ENCODE data around the gene AHCTF1. TPM values are rescaled to one million over a fixed set of nuclear protein-coding genes. Genes with fewer than 3 reads are reported as not detected.
A peak's percentile ranks its signal among the peaks of the same experiment; 100 is the strongest.

The AHCTF1 gene
- total and polyA plus RNA-seq, 2 donors (not counting 1 experiment from before 2014, with no cell fraction given): 15.8 to 30.6 TPM

- Histone ChIP-seq H3K27me3 (ENCODE audit: control insufficient read depth, insufficient read depth, low read length) (no peaks in the 10 kb centered on the region), H3K9me3 (ENCODE audit: control insufficient read depth, insufficient read depth, low read depth, low read length) (no peaks in the 10 kb centered on the region), H3K79me2 (ENCODE audit: control insufficient read depth, insufficient read depth, low read length) (peaks cover 92% of the 10 kb centered on the region), H3K36me3 (ENCODE audit: control insufficient read depth, insufficient read depth, low read length) (peaks cover under 1% of the 10 kb centered on the region), H3K4me3 (replicated peaks in 1 of 4; ENCODE audit: control extremely low read depth in 1 of 4, insufficient read depth in 1 of 4, low read depth in 3 of 4, low read length in 4 of 4) (no peak overlapping the region), H3K4me1 (ENCODE audit: control insufficient read depth, extremely low read depth, insufficient read depth, low read length) (no peaks in the 10 kb centered on the region), H3K27ac (ENCODE audit: insufficient read depth, low read length) (no peak overlapping the region), H4K20me1 (ENCODE audit: control insufficient read depth, extremely low read depth, insufficient read depth, low read length) (no peaks in the 10 kb centered on the region), H3K9ac (ENCODE audit: insufficient read depth, low read length) (no peak overlapping the region), H2AFZ (ENCODE audit: low read length) (no peak overlapping the region), H3K4me2 (ENCODE audit: extremely low read depth, insufficient read depth, low read length) (no peak overlapping the region)
- no peak for TF ChIP-seq EZH2 (IDR thresholded peaks at IDR 0.05; ENCODE audit: low read length, missing control alignments)
- TF ChIP-seq, protein P1, sequence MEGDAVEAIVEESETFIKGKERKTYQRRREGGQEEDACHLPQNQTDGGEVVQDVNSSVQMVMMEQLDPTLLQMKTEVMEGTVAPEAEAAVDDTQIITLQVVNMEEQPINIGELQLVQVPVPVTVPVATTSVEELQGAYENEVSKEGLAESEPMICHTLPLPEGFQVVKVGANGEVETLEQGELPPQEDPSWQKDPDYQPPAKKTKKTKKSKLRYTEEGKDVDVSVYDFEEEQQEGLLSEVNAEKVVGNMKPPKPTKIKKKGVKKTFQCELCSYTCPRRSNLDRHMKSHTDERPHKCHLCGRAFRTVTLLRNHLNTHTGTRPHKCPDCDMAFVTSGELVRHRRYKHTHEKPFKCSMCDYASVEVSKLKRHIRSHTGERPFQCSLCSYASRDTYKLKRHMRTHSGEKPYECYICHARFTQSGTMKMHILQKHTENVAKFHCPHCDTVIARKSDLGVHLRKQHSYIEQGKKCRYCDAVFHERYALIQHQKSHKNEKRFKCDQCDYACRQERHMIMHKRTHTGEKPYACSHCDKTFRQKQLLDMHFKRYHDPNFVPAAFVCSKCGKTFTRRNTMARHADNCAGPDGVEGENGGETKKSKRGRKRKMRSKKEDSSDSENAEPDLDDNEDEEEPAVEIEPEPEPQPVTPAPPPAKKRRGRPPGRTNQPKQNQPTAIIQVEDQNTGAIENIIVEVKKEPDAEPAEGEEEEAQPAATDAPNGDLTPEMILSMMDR (conservative IDR thresholded peaks at IDR 0.05 in 1 of 2, IDR thresholded peaks at IDR 0.05 in 1 of 2; ENCODE audit: low read depth in 1 of 2, low read length in 2 of 2): no peak
- no peak for DNase-seq (ENCODE audit: low read depth in 2 of 2)
Measured at GRCh38 chr1:246923900-246924299, 7.8 kb downstream of the AHCTF1 start.

- H2AFZ ChIP-seq (ENCODE audit: low read length): no peak overlapping the region
- H3K4me2 ChIP-seq (ENCODE audit: extremely low read depth, insufficient read depth, low read length): no peak overlapping the region
- H3K9me3 ChIP-seq (ENCODE audit: control insufficient read depth, insufficient read depth, low read depth, low read length): no peaks in the 10 kb centered on the region
- peak in 1 of 2 donors; percentile 25 for DNase-seq (ENCODE audit: low read depth in 2 of 2)
- TF ChIP-seq, protein P1 (conservative IDR thresholded peaks at IDR 0.05 in 1 of 2, IDR thresholded peaks at IDR 0.05 in 1 of 2; ENCODE audit: low read depth in 1 of 2, low read length in 2 of 2): no peak
- TF ChIP-seq EZH2 (IDR thresholded peaks at IDR 0.05; ENCODE audit: low read length, missing control alignments): no peak
- no peaks in the 10 kb centered on the region for H4K20me1 ChIP-seq (ENCODE audit: control insufficient read depth, extremely low read depth, insufficient read depth, low read length)
- H3K9ac ChIP-seq (ENCODE audit: insufficient read depth, low read length): no peak overlapping the region
- no peak overlapping the region for H3K27ac ChIP-seq (ENCODE audit: insufficient read depth, low read length)
- no peaks in the 10 kb centered on the region for H3K36me3 ChIP-seq (ENCODE audit: control insufficient read depth, insufficient read depth, low read length)
- H3K79me2 ChIP-seq (ENCODE audit: control insufficient read depth, insufficient read depth, low read length): peaks cover 92% of the 10 kb centered on the region
- no peaks in the 10 kb centered on the region for H3K4me1 ChIP-seq (ENCODE audit: control insufficient read depth, extremely low read depth, insufficient read depth, low read length)
- no peaks in the 10 kb centered on the region for H3K27me3 ChIP-seq (ENCODE audit: control insufficient read depth, insufficient read depth, low read length)
- no peak overlapping the region for H3K4me3 ChIP-seq (replicated peaks in 1 of 4; ENCODE audit: control extremely low read depth in 1 of 4, insufficient read depth in 1 of 4, low read depth in 3 of 4, low read length in 4 of 4)
Measured at GRCh38 chr1:246923482-246923881, 8.3 kb downstream of the AHCTF1 start.

DNA sequence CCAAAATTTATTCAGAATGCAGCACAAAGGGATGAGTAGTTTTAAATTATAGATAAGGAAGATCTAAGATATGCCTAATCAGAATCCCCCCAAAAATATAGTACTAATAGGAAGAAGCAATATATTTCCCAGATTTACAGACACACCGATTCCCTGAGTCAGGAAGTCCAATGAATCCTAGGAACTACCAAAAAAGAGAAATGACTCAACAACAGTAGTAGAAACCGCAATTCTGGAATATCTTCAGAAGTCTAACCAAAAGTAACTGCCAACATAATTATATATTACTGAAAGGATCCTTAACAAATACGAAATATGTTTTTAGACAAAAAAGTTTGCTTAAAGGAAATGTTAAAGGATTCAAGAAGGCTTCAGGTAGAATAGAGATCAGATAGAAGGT, 10.3 kb downstream of the AHCTF1 start:
- DNase-seq (ENCODE audit: low read depth in 2 of 2): peak; percentile 18 to 23
- TF ChIP-seq EZH2 (IDR thresholded peaks at IDR 0.05; ENCODE audit: low read length, missing control alignments): no peak
- TF ChIP-seq, protein P1 (conservative IDR thresholded peaks at IDR 0.05 in 1 of 2, IDR thresholded peaks at IDR 0.05 in 1 of 2; ENCODE audit: low read depth in 1 of 2, low read length in 2 of 2): no peak
- Histone ChIP-seq H3K79me2 (ENCODE audit: control insufficient read depth, insufficient read depth, low read length) (peaks cover 86% of the 10 kb centered on the region), H3K27me3 (ENCODE audit: control insufficient read depth, insufficient read depth, low read length) (no peaks in the 10 kb centered on the region), H3K36me3 (ENCODE audit: control insufficient read depth, insufficient read depth, low read length) (no peaks in the 10 kb centered on the region), H3K4me1 (ENCODE audit: control insufficient read depth, extremely low read depth, insufficient read depth, low read length) (no peaks in the 10 kb centered on the region), H3K9ac (ENCODE audit: insufficient read depth, low read length) (no peak overlapping the region), H3K4me2 (ENCODE audit: extremely low read depth, insufficient read depth, low read length) (no peak overlapping the region), H3K27ac (ENCODE audit: insufficient read depth, low read length) (no peak overlapping the region), H4K20me1 (ENCODE audit: control insufficient read depth, extremely low read depth, insufficient read depth, low read length) (no peaks in the 10 kb centered on the region), H3K4me3 (replicated peaks in 1 of 4; ENCODE audit: control extremely low read depth in 1 of 4, insufficient read depth in 1 of 4, low read depth in 3 of 4, low read length in 4 of 4) (no peak overlapping the region), H2AFZ (ENCODE audit: low read length) (no peak overlapping the region), H3K9me3 (ENCODE audit: control insufficient read depth, insufficient read depth, low read depth, low read length) (no peaks in the 10 kb centered on the region)
